Fibroblast of lung (primary cell): Measurements from ENCODE around the gene KCTD14.

Source experiments
- EZH2 ChIP-seq: IDR thresholded peaks from 2 replicates; pipeline ENCODE4 v1.5.1; 2012; ENCODE audit warnings: low read length, control low read depth, mild to moderate bottlenecking; ENCODE audit errors: missing control alignments
- TF ChIP-seq, protein P1 (sequence below), 2 donors: IDR thresholded peaks in 1 of 2; conservative IDR thresholded peaks in 1 of 2; 1 replicate in 1 of 2; 2 replicates in 1 of 2; pipeline ENCODE4 v1.5.1; 2011 to 2012; ENCODE audit warnings: low read length in 2 of 2, control low read depth in 1 of 2, inconsistent platforms in 1 of 2, low read depth in 1 of 2, mild to moderate bottlenecking in 1 of 2

DNA sequence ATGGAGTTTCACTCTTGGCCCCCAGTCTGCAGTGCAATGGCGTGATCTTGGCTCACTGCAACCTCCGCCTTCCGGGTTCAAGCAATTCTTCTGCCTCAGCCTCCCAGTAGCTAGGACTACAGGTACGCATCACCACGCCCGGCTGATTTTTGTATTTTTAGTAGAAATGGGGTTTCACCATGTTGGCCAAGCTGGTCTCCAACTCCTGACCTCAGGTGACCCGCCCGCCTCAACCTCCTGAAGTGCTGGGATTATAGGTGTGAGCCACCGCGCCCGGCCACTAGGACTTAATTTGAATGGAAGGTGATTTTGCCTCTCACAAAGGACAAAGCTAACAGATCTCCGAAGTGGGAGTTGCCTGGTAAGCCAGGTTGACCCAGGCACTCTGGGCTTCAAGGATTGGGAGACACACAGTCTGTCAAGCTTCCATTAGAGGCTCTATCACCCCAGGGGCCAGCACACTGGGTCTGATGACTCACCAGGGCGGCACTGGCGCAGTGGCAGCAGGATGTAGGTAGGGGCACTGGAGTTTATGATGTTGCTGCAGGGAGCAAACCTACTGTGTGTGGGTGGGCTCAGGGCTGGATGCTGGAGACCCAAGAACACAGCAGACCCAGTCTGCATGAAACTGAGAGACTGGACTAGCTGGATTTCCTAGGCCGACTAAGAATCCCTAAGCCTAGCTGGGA lies 17.8 kb upstream of the KCTD14 start:
- TF ChIP-seq, protein P1, sequence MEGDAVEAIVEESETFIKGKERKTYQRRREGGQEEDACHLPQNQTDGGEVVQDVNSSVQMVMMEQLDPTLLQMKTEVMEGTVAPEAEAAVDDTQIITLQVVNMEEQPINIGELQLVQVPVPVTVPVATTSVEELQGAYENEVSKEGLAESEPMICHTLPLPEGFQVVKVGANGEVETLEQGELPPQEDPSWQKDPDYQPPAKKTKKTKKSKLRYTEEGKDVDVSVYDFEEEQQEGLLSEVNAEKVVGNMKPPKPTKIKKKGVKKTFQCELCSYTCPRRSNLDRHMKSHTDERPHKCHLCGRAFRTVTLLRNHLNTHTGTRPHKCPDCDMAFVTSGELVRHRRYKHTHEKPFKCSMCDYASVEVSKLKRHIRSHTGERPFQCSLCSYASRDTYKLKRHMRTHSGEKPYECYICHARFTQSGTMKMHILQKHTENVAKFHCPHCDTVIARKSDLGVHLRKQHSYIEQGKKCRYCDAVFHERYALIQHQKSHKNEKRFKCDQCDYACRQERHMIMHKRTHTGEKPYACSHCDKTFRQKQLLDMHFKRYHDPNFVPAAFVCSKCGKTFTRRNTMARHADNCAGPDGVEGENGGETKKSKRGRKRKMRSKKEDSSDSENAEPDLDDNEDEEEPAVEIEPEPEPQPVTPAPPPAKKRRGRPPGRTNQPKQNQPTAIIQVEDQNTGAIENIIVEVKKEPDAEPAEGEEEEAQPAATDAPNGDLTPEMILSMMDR (conservative IDR thresholded peaks at IDR 0.05 in 1 of 2, IDR thresholded peaks at IDR 0.05 in 1 of 2; ENCODE audit: low read depth in 1 of 2, low read length in 2 of 2) = no peak
- no peak for TF ChIP-seq EZH2
